Amygdala (tissue), 56 donors: Measurements from ENCODE around the gene ANGPTL1.

ENCODE experiments used
- DNase-seq, 56 donors: peaks; one replicate each; lab custom pipeline; 2025; lab: John Stamatoyannopoulos, UW

ANGPTL1 gene

DNA sequence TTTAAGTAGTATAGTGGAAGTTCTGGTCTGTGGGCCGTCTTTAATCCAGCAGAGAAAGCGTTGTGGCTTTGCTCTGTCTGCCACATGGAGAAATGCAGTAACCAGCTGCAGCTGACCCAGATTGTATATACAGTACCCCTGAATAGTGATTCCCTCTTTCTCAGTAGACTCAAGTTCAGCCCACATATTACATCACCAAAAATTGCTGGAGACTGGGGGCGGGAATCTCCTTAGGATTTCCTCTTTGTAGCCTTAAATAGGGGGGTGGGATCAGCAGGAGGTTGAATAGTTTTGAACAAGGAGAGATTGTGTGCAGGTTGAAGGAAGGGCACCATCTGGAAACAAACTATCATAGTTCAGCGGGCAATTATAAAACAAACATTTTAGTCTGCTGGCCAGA lies at the start of gene ANGPTL1:
Gene ANGPTL1, minus strand, starts transcription at position 134 of the 400 bp plus-strand sequence. CDS start 5,301 bp downstream, outside the sequence.
- no peak for DNase-seq

- no peak for DNase-seq
Measured at GRCh38 chr1:178919581-178919980, 48.7 kb upstream of the ANGPTL1 start.

GRCh38 chr1:178918955-178919354 lies 48.1 kb upstream of the ANGPTL1 start:
- no peak for DNase-seq

GRCh38 chr1:178918308-178918707 lies 47.4 kb upstream of the ANGPTL1 start:
- DNase-seq, result no peak

DNA sequence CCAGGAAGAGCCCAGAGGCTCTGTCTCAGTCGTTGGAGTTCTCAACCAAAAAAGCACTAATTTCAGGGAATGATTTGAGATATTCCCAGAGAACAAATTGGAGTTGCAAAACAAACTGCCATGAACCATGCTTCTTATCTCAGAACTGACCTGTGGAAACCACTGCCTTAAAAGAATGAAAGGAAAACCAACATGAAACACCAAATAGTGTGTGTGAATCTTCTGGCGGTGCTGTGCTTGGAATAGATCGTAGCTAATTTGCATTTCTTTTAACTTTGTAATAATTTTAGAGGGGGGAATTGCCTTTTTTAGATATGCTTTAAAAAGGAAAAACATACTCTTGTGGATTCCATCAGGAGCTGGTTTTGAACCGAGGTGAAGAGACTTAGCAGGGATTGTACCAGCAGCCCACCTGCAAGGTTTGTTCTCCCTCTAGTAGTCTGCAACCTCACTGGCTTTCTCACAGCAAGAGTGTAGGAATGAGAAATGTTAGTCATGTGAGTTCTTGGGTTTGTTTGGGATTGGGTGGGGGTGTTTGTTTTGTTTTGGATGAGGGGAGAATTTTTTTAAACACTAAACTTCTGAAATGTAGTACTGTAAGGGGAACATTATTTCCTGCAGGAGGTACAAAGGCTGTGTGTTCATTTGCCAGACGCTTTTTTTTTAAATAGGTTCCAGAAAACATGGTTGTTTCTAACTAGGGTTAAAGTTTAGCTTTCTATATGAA lies 45.7 kb upstream of the ANGPTL1 start:
- no peak for DNase-seq

- no peak for DNase-seq
Measured at GRCh38 chr1:178912597-178912996, 41.7 kb upstream of the ANGPTL1 start.

- DNase-seq, result no peak
Measured at GRCh38 chr1:178910023-178910422, 39.1 kb upstream of the ANGPTL1 start.

DNA sequence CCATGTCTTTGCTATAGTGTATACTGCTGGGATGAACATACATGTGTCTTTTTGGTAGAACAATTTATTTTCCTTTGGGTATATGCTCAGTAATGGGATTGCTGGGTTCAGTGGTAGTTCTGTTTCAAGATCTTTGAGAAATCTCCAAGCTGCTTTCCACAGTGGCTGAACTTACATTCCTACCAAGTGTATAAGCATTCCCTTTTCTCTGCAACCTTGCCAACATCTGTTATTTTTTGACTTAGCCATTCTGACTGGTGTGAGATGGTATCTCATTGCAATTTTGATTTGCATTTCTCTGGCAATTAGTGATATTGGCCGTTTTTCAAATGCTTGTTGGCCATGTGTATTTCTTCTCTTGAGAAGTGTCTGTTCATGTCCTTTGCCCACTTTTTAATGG lies 37.5 kb upstream of the ANGPTL1 start:
- no peak for DNase-seq

DNA sequence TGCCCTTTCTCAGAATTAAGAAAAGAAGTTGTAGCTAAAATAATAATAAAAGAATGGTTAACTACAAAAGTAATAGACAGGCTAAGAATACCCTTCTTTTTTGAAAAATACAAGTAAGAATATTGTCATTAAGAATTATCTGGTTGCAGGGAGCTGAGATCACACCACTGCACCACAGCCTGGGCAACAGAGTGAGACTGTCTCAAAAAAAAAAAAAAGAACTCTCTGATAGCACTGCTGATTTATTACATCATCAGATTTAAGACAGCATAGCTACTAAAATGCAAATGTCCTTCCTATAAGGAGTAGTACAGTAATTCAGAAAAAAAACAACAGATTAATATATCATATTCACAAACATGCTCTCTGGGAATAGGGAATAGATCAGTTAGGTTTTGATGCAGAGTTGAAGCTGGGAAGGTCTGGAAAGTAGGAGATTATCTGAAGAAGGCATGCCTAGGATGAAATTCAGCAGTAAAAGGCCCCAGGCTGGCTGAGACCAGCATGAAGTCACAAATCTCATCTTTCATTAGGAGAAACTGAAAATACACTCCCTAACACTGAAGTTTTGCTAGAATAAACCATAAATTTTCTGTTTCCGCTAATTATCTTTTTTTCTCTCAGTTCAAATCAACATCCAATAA lies 30.7 kb upstream of the ANGPTL1 start:
- DNase-seq, result no peak

GRCh38 chr1:178899402-178899801 lies 28.5 kb upstream of the ANGPTL1 start:
- DNase-seq, result no peak

DNA sequence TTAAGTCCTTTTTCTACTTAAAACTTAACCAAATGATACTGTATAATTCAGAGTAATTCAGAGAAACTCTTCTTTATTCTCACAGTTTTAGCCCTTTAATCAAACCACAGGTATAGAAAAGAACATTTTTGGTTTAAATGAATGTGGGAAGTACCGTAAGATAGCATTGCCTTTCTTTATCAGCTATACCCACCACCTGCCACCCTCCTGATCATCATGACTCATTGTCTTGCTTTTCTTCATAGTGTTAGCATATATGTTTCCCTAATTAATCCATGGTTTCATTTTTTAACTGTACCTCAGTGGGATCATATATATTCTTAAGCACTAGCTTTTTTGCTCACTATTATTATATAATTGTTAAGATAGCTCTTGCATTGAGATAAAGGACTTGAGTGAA lies 27.5 kb upstream of the ANGPTL1 start:
- no peak for DNase-seq

DNA sequence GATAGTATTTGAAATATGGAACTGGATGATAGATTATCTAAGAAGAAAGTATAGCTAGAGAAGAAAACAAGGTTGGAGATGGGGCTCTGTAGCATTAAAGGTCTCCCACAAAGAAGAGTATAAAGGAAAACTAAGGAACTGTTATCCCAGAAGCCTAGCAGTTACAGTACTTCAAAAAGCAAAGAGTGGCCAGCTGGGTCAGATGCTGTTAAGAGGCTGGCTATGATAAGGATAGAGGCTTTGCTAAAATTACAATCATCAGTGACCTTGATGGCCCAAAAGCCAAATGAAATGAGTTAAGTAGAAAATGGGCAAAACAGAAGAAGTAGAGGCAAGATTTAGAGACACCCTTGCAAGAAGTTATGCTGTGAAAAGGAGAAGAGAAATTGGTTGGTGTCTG lies 25.1 kb upstream of the ANGPTL1 start:
- no peak for DNase-seq

DNA sequence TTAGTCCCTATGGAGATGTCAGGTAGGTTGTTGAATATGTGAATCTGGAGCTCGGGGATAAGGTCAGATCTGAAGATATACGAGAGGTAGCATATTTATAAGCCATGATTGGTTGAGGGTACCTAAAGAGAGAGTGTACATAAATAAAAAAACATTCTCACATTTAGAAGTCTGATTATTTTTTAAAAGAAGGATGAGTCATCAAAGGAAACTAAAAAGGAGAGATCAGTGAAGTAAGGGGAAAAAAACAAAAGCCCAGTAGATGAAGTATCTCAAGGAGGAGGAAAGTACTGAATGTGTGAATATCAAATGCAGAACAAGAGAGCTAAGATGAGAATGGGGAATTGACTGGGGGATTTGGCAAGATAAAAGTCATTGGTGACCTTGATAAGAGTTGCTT lies 15.7 kb upstream of the ANGPTL1 start:
- DNase-seq, result no peak

- DNase-seq, result peak in 3 of 56 donors; percentile 1 to 12 (median 5)
Measured at GRCh38 chr1:178885869-178886268, 15.0 kb upstream of the ANGPTL1 start.

- no peak for DNase-seq
Measured at GRCh38 chr1:178881950-178882349, 11.1 kb upstream of the ANGPTL1 start.

DNA sequence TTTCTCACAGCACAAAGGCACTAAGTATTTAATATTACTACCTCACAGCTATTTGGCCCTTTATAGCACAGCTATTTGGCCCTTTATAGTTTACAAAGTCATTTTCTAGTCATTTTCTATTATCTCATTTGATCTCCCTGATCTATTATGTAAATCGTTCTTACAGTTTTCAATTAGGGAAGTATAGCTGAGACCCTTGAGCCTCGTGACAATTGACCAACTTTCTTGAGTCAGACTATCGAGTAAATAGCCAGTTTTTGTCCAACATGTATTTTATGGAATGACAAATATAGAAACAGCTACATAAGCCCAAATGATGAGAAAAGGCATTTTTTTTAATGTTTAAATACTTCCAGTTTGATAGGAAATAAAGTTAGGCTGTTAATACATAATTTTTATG lies 7.0 kb upstream of the ANGPTL1 start:
- DNase-seq, result no peak

GRCh38 chr1:178875936-178876335 lies 5.1 kb upstream of the ANGPTL1 start:
- DNase-seq, result no peak

GRCh38 chr1:178874966-178875365 lies 4.1 kb upstream of the ANGPTL1 start:
- DNase-seq, result no peak

DNA sequence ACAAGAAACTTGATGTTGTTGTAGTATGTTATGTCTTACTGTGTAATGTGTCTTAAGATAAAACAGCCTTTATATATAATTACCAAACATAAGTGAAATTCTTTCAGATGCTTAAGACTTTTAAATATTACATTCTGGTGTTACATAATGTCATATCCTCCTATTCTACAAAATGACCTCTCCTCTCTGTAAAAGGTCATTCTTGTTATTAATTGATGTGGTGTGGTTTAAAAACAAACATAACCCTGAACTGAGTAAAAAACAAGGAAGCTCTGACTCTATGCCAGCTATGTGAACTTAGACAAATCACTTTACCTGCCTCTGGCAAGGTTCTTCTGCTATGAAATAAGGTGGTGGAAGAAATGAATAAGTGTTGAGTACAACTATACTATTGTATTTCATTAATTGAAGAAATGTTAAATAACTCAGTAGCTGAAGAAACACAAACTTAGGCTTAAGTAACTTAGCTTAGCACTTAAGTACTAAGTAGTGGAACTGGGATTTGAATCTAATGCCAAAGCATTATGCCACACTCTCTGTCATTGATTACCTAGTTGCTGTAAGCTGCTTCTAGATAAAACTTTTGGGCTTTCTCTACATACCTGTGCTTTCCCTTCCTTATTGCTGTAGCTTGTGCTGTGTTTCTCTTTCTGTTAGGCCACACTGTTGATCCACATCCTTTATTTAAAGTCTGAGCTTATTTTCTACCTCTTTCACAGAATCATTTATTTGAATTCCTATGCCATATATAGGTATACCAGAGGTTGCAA lies 859 bp upstream of the ANGPTL1 start:
- no peak for DNase-seq

GRCh38 chr1:178870221-178870620 lies 656 bp downstream of the ANGPTL1 start:
- no peak for DNase-seq

DNA sequence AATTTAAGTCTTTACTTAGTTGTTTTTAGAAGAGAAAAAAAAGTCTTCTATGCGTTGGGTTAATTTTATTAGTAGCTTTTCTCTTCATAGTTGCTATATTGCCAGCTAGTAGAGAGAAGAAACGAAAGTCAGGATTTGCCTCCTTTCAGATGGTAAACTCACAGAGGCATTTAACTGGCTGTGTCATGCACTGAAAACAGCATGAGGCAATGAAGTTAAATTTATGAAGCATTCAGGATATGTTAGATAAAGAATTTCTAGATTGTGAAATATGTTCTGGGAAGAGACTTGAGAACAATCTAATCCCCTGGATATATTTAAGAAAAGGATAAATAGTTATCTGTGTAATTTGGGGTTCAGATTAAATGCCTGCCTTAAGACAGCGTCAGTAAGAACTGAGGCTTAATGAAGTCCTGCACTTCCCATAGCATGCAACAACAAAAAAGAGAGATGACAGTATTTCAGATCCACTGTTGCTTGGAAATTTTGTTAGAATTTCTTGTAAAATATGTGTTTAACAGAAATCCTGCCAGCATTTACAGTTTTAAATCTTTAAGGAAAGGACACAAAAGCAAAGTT lies 1.7 kb downstream of the ANGPTL1 start:
- no peak for DNase-seq
